Metanephros (tissue), 1 donor: ENCODE results near the gene TCEAL2. TPM values are rescaled to one million over a fixed set of nuclear protein-coding genes. Genes with fewer than 3 reads are reported as not detected.

ENCODE experiments used
- total RNA-seq: library from RNA; depleted of rRNA; stranded (reverse); fragments of >200 nt; gene quantifications from one replicate; pipeline ENCODE4 v1.2.3, GENCODE V29; 2014

Gene TCEAL2
- 1.8 TPM for total RNA-seq

DNA sequence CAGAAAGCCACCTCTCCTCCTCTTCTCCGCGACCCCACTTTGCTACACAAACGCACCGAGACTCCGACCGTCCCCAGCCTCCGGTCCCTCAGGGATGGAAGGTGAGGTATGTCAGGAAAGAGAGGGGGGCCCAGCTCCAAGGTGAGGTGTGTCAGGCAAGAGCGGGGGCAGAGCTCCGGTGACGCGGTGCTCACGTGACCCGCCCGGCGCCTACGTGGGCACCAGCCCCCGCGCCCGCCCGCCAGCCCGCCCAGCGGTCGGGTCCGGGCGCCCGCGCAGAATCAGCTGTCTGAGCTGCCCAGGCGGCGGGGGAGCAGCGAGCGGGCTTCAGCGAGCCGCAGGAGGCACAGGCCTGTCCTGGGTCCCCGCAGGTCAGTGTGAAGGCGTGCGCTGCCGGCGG lies at the start of gene TCEAL2:
TSS of gene TCEAL2 (plus strand) at position 244 of the 400 bp plus-strand sequence. CDS start 1,152 bp downstream, outside the sequence.

DNA sequence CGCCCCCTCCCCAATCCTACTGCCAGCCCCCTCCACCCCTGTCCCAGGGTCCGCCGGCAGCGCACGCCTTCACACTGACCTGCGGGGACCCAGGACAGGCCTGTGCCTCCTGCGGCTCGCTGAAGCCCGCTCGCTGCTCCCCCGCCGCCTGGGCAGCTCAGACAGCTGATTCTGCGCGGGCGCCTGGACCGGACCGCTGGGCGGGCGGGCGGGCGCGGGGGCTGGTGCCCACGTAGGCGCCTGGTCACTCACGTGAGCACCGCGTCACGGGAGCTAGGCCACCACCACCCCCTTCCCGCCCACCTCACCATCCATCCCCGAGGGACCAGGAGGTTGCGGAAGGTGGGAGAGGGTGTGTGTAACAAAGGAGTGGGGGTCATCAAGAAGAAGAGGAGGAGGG lies 16.8 kb downstream of the TCEAL2 start, which contains the start of gene TCEAL6:
TSS of gene TCEAL6 (minus strand) at position 208 of the 400 bp plus-strand sequence.

DNA sequence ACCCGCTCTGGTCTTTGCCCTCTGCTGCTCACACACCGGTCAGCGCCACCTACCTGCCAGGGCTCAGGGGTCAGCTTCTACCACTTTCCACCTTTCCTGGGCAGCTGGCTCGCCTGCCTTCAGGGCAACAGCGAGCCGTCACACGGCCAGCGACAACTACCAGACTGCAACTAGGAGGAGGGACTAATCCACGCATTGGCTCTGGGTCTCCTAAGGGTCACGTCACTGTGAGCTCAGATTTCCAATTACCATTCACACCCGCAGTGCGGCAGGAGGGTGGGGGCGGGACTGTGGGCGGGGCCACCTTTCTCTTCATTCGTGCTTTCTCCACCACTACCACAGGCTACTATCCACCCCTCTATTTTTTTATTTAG lies 30.3 kb downstream of the TCEAL2 start, which contains the start of gene BEX5:
TSS of gene BEX5 (minus strand) at position 172 of the 374 bp plus-strand sequence. CDS start 1,712 bp downstream, outside the sequence.

Other genes starting within 250 kb of the TCEAL2 start
- 7.1 TPM for gene ZMAT1, start 193.7 kb upstream of the TCEAL2 start, total RNA-seq
- not detected for gene TCEAL6, start 16.8 kb downstream of the TCEAL2 start, total RNA-seq
- gene BEX5, start 30.3 kb downstream of the TCEAL2 start, total RNA-seq, result 3.3 TPM
- gene TCP11X1, start 89.6 kb downstream of the TCEAL2 start, total RNA-seq, result 0.12 TPM
- not detected for gene NXF2, start 121.5 kb downstream of the TCEAL2 start, total RNA-seq